GM18951 (cell line): ENCODE measurements around the gene ZBTB21.

Experiments used
- POLR2A ChIP-seq: IDR thresholded peaks from 4 replicates; pipeline ENCODE4 v1.6.1; 2011; ENCODE audit warnings: mild to moderate bottlenecking; ENCODE audit not compliant: insufficient read length, insufficient read depth; ENCODE audit errors: extremely low read depth
- in situ Hi-C: fragments of 300-500 bp; cut with MboI; formaldehyde crosslinking; loops from one replicate; pipeline ENCODE4 v1.12.0; 2022; ENCODE audit warnings: low sequenced_read_pairs, mixed read lengths, inconsistent platforms; ENCODE audit not compliant: unreplicated experiment

The ZBTB21 gene

GRCh38 chr21:42036313-42036712 is 26.2 kb upstream of the ZBTB21 start:
- in situ Hi-C loops, result no loop called here
- TF ChIP-seq POLR2A, result no peak

- TF ChIP-seq POLR2A, result no peak
- in situ Hi-C loops, result no loop called here
Observed at GRCh38 chr21:42032968-42033367, 22.8 kb upstream of the ZBTB21 start.

- no peak for TF ChIP-seq POLR2A
- in situ Hi-C loops, result no loop called here
Observed at GRCh38 chr21:42032266-42032665, 22.1 kb upstream of the ZBTB21 start.

- in situ Hi-C loops, result no loop called here
- TF ChIP-seq POLR2A, result no peak
Observed at GRCh38 chr21:42031816-42032215, 21.7 kb upstream of the ZBTB21 start.

GRCh38 chr21:42031241-42031640 is 21.1 kb upstream of the ZBTB21 start:
- TF ChIP-seq POLR2A, result no peak
- in situ Hi-C loops, result no loop called here

- TF ChIP-seq POLR2A, result no peak
- in situ Hi-C loops, result no loop called here
Observed at GRCh38 chr21:42030311-42030710, 20.2 kb upstream of the ZBTB21 start.

GRCh38 chr21:42028766-42029425 is 18.7 kb upstream of the ZBTB21 start:
- in situ Hi-C loops, result no loop called here
- no peak for TF ChIP-seq POLR2A

DNA sequence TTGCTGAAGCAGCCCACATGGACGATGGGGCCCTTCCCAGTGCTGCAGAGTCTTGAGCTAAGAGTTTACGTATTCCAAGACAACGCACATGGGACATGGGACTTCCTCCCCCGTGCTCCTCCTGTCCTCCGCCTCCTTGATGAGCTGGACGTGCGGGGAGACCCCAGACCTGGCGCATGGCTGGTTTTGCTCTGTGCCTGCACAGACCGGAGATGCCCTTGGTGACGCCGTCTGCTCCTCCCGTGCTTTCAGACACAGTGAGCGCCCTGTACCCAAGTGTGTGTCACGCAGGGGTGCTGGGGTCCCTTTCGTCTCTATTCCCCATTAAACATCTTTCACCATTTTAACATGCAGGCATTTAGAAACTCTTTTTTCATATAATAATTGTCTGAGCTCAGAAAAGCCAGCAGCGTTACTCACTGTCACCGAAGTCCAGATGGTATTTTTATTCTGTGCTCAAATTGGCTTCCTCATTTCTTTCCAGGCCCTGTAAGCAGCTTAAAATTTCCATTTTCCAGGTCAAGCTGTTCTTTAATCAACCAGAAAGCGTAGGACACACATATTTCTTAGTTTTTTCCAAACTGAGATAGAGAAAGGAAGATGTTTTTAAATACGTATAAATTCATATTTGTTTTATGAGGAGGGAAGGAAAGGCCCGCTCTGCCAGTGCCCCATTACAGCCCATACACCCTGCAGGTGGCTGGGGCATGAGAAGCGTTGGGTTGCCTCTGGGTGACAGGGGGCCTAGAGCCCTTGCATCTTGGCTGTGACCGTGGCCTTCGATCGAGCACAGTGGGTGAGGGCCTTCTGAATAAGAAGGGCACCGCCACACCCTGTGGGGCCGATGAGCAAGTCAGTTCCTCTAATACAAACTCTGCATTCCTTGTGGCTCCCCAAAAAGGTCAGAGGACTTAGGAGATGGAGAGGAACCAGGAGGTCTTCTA is 17.9 kb upstream of the ZBTB21 start:
- in situ Hi-C loops, result no loop called here

DNA sequence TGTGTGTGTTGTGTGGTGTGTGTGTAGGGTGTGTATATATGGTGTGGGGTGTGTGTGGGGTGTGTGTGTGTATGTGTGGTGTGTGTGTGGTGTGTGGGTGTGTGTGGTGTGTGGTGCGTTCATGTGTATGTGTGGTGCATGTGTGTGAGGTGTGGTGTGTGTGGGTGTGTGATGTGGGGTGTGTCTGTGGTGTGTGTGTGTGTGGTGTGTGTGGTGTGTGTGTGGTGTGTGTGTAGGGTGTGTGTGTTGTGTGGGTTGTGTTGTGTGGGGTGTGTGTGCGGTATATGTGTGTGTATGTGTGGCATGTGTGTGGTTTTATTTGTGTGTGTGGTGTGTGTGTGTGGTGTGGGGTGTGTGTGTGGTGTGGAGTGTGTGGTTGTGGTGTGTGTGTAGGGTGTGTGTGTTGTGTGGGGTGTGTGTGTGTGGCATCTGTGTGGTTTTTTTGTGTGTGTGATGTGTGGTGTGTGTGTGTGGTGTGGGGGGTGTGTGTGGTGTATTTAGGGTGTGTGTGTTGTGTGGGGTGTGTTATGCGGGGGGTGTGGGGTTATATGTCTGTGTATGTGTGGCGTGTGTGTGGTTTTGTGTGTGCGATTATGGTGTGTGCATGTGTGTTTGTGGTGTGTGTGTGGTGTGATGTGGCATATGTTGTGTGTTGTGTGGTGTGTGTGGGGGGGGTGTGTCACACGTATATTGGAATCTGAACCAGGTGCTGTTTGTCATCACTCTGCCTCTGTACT is 17.1 kb upstream of the ZBTB21 start:
- in situ Hi-C loops, result no loop called here
- TF ChIP-seq POLR2A, result no peak

More for the DNA sequence above, 17.9 kb upstream of the ZBTB21 start:
- TF ChIP-seq POLR2A, result no peak

DNA sequence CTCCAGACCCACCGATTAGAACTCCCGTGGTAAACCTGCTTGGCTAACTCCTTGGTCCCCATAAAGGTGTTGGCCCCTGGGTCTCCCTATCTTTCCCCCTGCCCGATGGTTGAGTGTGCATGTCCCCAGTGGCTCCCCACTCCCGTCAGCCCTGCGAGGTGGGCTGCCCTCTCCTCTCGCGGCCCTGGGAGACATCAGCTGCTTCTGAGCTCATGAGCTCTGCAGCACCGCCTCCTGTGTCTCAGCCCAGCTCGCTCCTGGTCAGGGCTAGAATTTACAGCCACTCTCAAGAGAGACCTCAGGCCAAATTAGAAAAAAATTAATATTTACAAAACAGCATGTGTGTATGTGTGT is 15.9 kb upstream of the ZBTB21 start:
- in situ Hi-C loops, result no loop called here
- TF ChIP-seq POLR2A, result no peak

DNA sequence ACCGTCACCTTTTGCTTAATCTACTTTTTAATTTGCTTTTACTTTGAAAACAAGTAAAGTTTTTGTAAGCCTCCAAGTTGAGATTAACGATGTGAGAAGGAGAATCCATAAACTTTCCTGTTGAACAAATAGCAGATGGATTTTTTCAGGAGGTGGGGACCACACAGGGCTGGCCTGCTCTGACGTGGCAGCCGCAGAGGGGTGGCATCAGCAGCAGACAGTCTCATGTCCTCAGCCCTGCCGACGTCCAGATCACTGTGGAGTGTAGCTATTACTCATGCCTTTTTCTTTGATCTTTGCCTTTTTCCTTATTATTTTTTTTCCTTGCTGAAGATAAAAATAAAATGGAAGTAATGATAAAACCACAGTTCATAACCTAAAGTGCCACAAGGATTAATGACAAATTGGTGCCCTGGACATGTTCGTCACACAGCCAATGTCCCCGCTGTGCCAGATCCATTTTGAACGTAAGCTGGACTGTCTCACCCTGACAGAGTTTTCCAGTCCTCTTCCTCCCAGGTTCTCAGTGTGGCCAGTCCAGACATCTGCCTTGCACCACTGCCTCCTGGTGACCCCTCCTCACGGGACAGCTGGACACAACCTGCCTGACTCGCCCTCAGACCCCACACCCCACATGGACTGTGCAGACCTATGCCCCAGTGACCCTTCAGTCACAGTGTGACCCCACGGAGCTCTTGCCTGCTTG is 15.4 kb upstream of the ZBTB21 start:
- in situ Hi-C loops, result no loop called here
- no peak for TF ChIP-seq POLR2A

DNA sequence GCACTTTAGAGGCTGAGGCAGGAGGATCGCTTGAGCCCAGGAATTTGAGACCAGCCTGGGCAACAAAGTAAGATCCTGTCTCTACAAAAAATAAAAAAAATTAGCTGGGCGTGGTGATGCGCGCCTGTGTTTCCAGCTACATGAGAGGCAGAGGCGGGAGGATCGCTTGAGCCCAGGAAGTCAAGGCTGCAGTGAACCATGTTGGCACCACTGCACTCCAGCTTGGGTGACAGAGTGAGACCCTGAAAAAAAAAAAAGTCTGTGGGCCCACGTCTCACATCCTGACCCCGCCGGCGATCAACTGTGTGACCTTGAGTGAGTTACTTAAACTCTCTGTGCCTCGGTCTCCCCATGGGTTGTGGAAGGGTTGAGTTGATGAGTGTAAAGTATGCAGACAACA is 12.7 kb upstream of the ZBTB21 start:
- TF ChIP-seq POLR2A, result no peak
- in situ Hi-C loops, result no loop called here

DNA sequence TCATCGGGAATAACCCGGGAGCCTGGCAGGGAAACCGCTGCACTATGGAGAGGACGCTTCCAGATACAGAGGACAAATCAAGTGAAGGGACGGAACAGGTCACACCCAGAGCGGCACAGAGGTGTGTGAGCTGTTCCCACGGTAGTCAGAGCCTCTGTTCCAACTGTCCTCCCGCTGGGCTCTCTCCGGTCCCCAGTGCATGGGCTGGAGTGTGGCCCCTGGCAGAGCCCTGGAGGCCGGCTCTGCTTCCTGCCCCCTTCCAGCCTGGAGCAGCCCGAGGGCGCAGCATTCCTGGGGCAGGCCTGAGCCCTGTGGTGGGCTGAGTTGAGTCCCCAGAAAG is 11.9 kb upstream of the ZBTB21 start:
- in situ Hi-C loops, result no loop called here
- no peak for TF ChIP-seq POLR2A
